ENCODE results near the gene MARK2. TPM values are rescaled to one million over a fixed set of nuclear protein-coding genes. Genes with fewer than 3 reads are reported as not detected.

Gene MARK2
- total and polyA plus RNA-seq, 2 of the 8 experiments (the other 6 are each of a cell fraction or from before 2014, with no cell fraction given), result 19.3 to 58.5 TPM

GRCh38 chr11:63884196-63884932 lies 45.5 kb downstream of the MARK2 start (continued):
- no peak for TF ChIP-seq USF2 (IDR thresholded peaks at IDR 0.05; ENCODE audit: low read length)
